Liver (tissue), 9 donors: ENCODE data around the gene PFDN2. TPM values are rescaled to one million over a fixed set of nuclear protein-coding genes. Genes with fewer than 3 reads are reported as not detected.

Source experiments
- DNase-seq: peaks from one replicate; pipeline ENCODE4 v3.0.0-alpha.2; 2017; ENCODE audit warnings: low spot score
- H3K27ac ChIP-seq, 2 donors: one replicate each; pipeline ENCODE4 v1.7.0; 2013; ENCODE audit warnings: inconsistent platforms in 2 of 2, low read length in 2 of 2, control low read depth in 1 of 2, low read depth in 1 of 2, mild to moderate bottlenecking in 1 of 2
- H3K27me3 ChIP-seq, 4 donors: one replicate each; pipeline versions ENCODE4 v1.6.1 to v1.7.0; 2013; ENCODE audit warnings: low read length in 3 of 4, inconsistent platforms in 1 of 4, mild to moderate bottlenecking in 1 of 4, moderate library complexity in 1 of 4; ENCODE audit not compliant: control insufficient read depth in 4 of 4, insufficient read depth in 4 of 4
- H3K36me3 ChIP-seq, 4 donors: one replicate each; pipeline versions ENCODE4 v1.6.1 to v1.7.0; 2013; ENCODE audit warnings: low read length in 3 of 4, mild to moderate bottlenecking in 3 of 4, low read depth in 1 of 4, moderate library complexity in 1 of 4; ENCODE audit not compliant: control insufficient read depth in 4 of 4, insufficient read depth in 3 of 4
- H3K4me1 ChIP-seq, 4 donors: one replicate each; pipeline versions ENCODE4 v1.6.1 to v1.7.0; 2013; ENCODE audit warnings: low read length in 3 of 4, mild to moderate bottlenecking in 3 of 4, moderate library complexity in 1 of 4; ENCODE audit not compliant: control insufficient read depth in 4 of 4, insufficient read depth in 4 of 4
- H3K4me3 ChIP-seq, 3 donors: one replicate each; pipeline versions ENCODE4 v1.6.1 to v1.7.0; 2013; ENCODE audit warnings: low read length in 3 of 3, control low read depth in 1 of 3, low read depth in 1 of 3, mild to moderate bottlenecking in 1 of 3
- H3K9ac ChIP-seq, 2 donors: one replicate each; pipeline ENCODE4 v1.7.0; 2013; ENCODE audit warnings: low read length in 2 of 2, mild to moderate bottlenecking in 2 of 2, moderate library complexity in 2 of 2, control low read depth in 1 of 2, low read depth in 1 of 2
- H3K9me3 ChIP-seq, 4 donors: one replicate each; pipeline versions ENCODE4 v1.6.1 to v1.7.0; 2013; ENCODE audit warnings: low read length in 3 of 4; ENCODE audit not compliant: control insufficient read depth in 4 of 4
- EGR1 ChIP-seq, 2 donors: IDR thresholded peaks; 2 replicates each; pipeline ENCODE4 v1.6.1; 2016 to 2018; ENCODE audit warnings: antibody characterized with exemption in 2 of 2, low read depth in 2 of 2
- FOXA1 ChIP-seq: IDR thresholded peaks from 2 replicates; pipeline ENCODE4 v1.6.1; 2016; ENCODE audit warnings: antibody characterized with exemption
- FOXA2 ChIP-seq: IDR thresholded peaks from 2 replicates; pipeline ENCODE4 v1.6.1; 2016; ENCODE audit warnings: antibody characterized with exemption
- GABPA ChIP-seq, 2 donors: IDR thresholded peaks in 1 of 2; conservative IDR thresholded peaks in 1 of 2; 2 replicates each; pipeline ENCODE4 v1.6.1; 2016; ENCODE audit warnings: antibody characterized with exemption in 2 of 2, mild to moderate bottlenecking in 1 of 2, moderate library complexity in 1 of 2
- HNF4A ChIP-seq, 2 donors: conservative IDR thresholded peaks; 2 replicates each; pipeline ENCODE4 v1.6.1; 2016; ENCODE audit warnings: antibody characterized with exemption in 2 of 2, mild to moderate bottlenecking in 2 of 2
- HNF4G ChIP-seq: IDR thresholded peaks from 2 replicates; pipeline ENCODE4 v1.6.1; 2016; ENCODE audit warnings: antibody characterized with exemption
- JUND ChIP-seq, 2 donors: IDR thresholded peaks; 2 replicates each; pipeline ENCODE4 v1.6.1; 2016; ENCODE audit warnings: antibody characterized with exemption in 2 of 2
- NR2F2 ChIP-seq: IDR thresholded peaks from 2 replicates; pipeline ENCODE4 v1.6.1; 2016; ENCODE audit warnings: antibody characterized with exemption
- RXRA ChIP-seq, 2 donors: IDR thresholded peaks; 2 replicates each; pipeline ENCODE4 v1.6.1; 2017 to 2018; ENCODE audit warnings: antibody characterized with exemption in 2 of 2, mild to moderate bottlenecking in 1 of 2
- SP1 ChIP-seq: IDR thresholded peaks from 2 replicates; pipeline ENCODE4 v1.6.1; 2018; ENCODE audit warnings: antibody characterized with exemption, mild to moderate bottlenecking
- TAF1 ChIP-seq: conservative IDR thresholded peaks from 2 replicates; pipeline ENCODE4 v1.6.1; 2016; ENCODE audit warnings: antibody characterized with exemption, mild to moderate bottlenecking
- YY1 ChIP-seq: IDR thresholded peaks from 2 replicates; pipeline ENCODE4 v1.6.1; 2016; ENCODE audit warnings: antibody characterized with exemption, mild to moderate bottlenecking
- WGBS: extraction: QIAGEN DNeasy Blood & Tissue Kit; methylation state at CpG from one replicate; pipeline ENCODE4 v1.1.7; 2013; 5-methylcytosine and 5-hydroxymethylcytosine counted together
- polyA plus RNA-seq, 2 donors: library from polyadenylated mRNA; stranded (reverse) in 1 of 2; unstranded in 1 of 2; fragments of 200-250 nt in 1 of 2; fragments of >200 nt in 1 of 2; fragmentation: Nextera tagmentation in 1 of 2; extraction: Ambion mirVana in 1 of 2; gene quantifications; one replicate each; pipeline versions ENCODE4 v1.2.1 to v1.2.3, GENCODE V29; 2013 to 2015
- total RNA-seq, 2 donors: library from RNA; depleted of rRNA; stranded (reverse); fragments of >200 nt; gene quantifications; one replicate each; pipeline ENCODE4 v1.2.3, GENCODE V29; 2014
- TF ChIP-seq, protein P1 (sequence below): IDR thresholded peaks from 2 replicates; pipeline ENCODE4 v1.6.1; 2016; ENCODE audit warnings: antibody characterized with exemption
- TF ChIP-seq, protein P2 (sequence below): IDR thresholded peaks from 2 replicates; pipeline ENCODE4 v1.6.1; 2016; ENCODE audit warnings: antibody characterized with exemption, mild to moderate bottlenecking
- TF ChIP-seq, protein P3 (sequence below): IDR thresholded peaks from 2 replicates; pipeline ENCODE4 v1.6.1; 2016; ENCODE audit warnings: antibody characterized with exemption
- TF ChIP-seq, protein P4 (sequence below): IDR thresholded peaks from 2 replicates; pipeline ENCODE4 v1.6.1; 2016; ENCODE audit warnings: antibody characterized with exemption
- TF ChIP-seq, protein P5 (sequence below): fragments of 150-350 bp; IDR thresholded peaks from 2 replicates; pipeline ENCODE4 v1.5.1; 2017; ENCODE audit warnings: improper control_type of control experiment, low read depth, low read length; ENCODE audit not compliant: missing input control
- donor health status: healthy.
- donor health status: healthy.
- donor health status: healthy.
- donor health status: healthy.
- donor health status: healthy.

Gene PFDN2
- total and polyA plus RNA-seq, 4 donors: 12.4 to 61.9 (median 34.0) TPM

DNA sequence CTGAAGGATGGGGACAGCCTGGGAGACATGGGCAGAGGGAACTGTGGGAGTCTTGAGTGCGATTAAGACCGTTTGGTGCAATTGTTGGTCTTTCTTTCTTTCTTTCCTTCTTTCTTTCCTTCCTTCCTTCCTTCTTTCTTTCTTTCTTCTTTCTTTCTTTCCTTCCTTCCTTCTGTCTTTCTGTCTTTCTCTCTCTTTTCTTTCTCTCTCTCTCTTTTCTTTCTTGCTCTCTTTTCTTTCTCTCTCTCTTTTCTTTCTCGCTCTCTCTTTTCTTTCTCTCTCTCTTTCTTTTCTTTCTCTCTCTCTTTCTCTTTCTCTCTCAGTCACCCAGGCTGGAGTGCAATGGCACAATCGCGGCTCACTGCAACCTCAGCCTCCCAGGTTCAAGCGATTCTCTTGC lies 22.6 kb downstream of the PFDN2 start:
- no peak overlapping the region for H3K9ac ChIP-seq
- H3K4me3 ChIP-seq: no peak overlapping the region
- H3K27ac ChIP-seq: no peak overlapping the region
- WGBS: 91% methylated on average over 6 of the region's 6 CpGs
- H3K9me3 ChIP-seq: no peaks in the 10 kb centered on the region
- H3K4me1 ChIP-seq: peaks cover 2 to 24% (median 11%) of the 10 kb centered on the region in 4 donors
- no peak for DNase-seq
- peaks cover 0 to 7% (median 1%) of the 10 kb centered on the region in 4 donors for H3K36me3 ChIP-seq
- TF ChIP-seq RXRA (IDR thresholded peaks at IDR 0.05) (no peak), TAF1 (no peak), GABPA (IDR thresholded peaks at IDR 0.05 in 1 of 2, conservative IDR thresholded peaks at IDR 0.05 in 1 of 2) (no peak), HNF4G (no peak), YY1 (no peak), HNF4A (conservative IDR thresholded peaks at IDR 0.05) (no peak), JUND (IDR thresholded peaks at IDR 0.05) (no peak), FOXA2 (no peak), EGR1 (IDR thresholded peaks at IDR 0.05; ENCODE audit: low read depth in 2 of 2) (no peak), FOXA1 (no peak), NR2F2 (no peak)
- TF ChIP-seq, protein P1, sequence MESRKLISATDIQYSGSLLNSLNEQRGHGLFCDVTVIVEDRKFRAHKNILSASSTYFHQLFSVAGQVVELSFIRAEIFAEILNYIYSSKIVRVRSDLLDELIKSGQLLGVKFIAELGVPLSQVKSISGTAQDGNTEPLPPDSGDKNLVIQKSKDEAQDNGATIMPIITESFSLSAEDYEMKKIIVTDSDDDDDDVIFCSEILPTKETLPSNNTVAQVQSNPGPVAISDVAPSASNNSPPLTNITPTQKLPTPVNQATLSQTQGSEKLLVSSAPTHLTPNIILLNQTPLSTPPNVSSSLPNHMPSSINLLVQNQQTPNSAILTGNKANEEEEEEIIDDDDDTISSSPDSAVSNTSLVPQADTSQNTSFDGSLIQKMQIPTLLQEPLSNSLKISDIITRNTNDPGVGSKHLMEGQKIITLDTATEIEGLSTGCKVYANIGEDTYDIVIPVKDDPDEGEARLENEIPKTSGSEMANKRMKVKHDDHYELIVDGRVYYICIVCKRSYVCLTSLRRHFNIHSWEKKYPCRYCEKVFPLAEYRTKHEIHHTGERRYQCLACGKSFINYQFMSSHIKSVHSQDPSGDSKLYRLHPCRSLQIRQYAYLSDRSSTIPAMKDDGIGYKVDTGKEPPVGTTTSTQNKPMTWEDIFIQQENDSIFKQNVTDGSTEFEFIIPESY: no peak
- TF ChIP-seq, protein P2, sequence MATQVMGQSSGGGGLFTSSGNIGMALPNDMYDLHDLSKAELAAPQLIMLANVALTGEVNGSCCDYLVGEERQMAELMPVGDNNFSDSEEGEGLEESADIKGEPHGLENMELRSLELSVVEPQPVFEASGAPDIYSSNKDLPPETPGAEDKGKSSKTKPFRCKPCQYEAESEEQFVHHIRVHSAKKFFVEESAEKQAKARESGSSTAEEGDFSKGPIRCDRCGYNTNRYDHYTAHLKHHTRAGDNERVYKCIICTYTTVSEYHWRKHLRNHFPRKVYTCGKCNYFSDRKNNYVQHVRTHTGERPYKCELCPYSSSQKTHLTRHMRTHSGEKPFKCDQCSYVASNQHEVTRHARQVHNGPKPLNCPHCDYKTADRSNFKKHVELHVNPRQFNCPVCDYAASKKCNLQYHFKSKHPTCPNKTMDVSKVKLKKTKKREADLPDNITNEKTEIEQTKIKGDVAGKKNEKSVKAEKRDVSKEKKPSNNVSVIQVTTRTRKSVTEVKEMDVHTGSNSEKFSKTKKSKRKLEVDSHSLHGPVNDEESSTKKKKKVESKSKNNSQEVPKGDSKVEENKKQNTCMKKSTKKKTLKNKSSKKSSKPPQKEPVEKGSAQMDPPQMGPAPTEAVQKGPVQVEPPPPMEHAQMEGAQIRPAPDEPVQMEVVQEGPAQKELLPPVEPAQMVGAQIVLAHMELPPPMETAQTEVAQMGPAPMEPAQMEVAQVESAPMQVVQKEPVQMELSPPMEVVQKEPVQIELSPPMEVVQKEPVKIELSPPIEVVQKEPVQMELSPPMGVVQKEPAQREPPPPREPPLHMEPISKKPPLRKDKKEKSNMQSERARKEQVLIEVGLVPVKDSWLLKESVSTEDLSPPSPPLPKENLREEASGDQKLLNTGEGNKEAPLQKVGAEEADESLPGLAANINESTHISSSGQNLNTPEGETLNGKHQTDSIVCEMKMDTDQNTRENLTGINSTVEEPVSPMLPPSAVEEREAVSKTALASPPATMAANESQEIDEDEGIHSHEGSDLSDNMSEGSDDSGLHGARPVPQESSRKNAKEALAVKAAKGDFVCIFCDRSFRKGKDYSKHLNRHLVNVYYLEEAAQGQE: no peak
- TF ChIP-seq, protein P3, sequence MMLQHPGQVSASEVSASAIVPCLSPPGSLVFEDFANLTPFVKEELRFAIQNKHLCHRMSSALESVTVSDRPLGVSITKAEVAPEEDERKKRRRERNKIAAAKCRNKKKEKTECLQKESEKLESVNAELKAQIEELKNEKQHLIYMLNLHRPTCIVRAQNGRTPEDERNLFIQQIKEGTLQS: no peak
- TF ChIP-seq, protein P4, sequence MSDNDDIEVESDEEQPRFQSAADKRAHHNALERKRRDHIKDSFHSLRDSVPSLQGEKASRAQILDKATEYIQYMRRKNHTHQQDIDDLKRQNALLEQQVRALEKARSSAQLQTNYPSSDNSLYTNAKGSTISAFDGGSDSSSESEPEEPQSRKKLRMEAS: no peak
- TF ChIP-seq, protein P5, sequence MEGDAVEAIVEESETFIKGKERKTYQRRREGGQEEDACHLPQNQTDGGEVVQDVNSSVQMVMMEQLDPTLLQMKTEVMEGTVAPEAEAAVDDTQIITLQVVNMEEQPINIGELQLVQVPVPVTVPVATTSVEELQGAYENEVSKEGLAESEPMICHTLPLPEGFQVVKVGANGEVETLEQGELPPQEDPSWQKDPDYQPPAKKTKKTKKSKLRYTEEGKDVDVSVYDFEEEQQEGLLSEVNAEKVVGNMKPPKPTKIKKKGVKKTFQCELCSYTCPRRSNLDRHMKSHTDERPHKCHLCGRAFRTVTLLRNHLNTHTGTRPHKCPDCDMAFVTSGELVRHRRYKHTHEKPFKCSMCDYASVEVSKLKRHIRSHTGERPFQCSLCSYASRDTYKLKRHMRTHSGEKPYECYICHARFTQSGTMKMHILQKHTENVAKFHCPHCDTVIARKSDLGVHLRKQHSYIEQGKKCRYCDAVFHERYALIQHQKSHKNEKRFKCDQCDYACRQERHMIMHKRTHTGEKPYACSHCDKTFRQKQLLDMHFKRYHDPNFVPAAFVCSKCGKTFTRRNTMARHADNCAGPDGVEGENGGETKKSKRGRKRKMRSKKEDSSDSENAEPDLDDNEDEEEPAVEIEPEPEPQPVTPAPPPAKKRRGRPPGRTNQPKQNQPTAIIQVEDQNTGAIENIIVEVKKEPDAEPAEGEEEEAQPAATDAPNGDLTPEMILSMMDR: no peak
- no peaks in the 10 kb centered on the region for H3K27me3 ChIP-seq

DNA sequence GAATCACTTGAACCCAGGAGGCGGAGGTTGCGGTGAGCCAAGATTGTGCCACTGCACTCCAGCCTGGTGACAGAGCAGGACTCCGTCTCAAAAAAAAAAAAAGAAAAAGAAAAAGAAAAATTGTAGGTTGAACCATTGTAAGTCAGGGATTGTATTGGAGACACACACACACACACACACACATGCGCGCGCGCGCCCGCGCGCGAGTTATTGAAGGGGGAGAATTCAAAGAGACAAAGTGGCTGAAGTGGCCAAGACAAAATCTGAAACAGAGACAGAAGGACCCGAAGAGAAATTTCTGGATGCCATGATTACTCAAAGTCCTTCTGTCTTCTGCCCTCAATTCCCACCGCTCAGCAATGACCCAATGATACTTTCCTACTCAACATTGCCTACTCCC lies 23.4 kb downstream of the PFDN2 start:
- no peak overlapping the region for H3K4me3 ChIP-seq
- peaks cover 2 to 22% (median 11%) of the 10 kb centered on the region in 4 donors for H3K4me1 ChIP-seq
- no peak overlapping the region for H3K27ac ChIP-seq
- H3K36me3 ChIP-seq: no peaks in the 10 kb centered on the region
- H3K27me3 ChIP-seq: no peaks in the 10 kb centered on the region
- no peaks in the 10 kb centered on the region for H3K9me3 ChIP-seq
- no peak for DNase-seq
- H3K9ac ChIP-seq: no peak overlapping the region
- 96% methylated on average over 14 of the region's 14 CpGs for WGBS
- TF ChIP-seq JUND (IDR thresholded peaks at IDR 0.05) (no peak), EGR1 (IDR thresholded peaks at IDR 0.05; ENCODE audit: low read depth in 2 of 2) (no peak), FOXA2 (no peak), SP1 (no peak), HNF4G (no peak), YY1 (no peak), HNF4A (conservative IDR thresholded peaks at IDR 0.05) (no peak), GABPA (IDR thresholded peaks at IDR 0.05 in 1 of 2, conservative IDR thresholded peaks at IDR 0.05 in 1 of 2) (no peak), NR2F2 (no peak), TAF1 (no peak), FOXA1 (no peak)
- TF ChIP-seq, protein P2: no peak
- TF ChIP-seq, protein P1: no peak
- TF ChIP-seq, protein P4: no peak
